Suprapubic skin (tissue), 4 donors: ENCODE measurements around the gene EFCAB12.
"Not testable (repeated sequence)": the region's sequence is repeated elsewhere in the genome, so short reads cannot be mapped to it uniquely, and the experiment has no call there.

Source experiments
- CTCF ChIP-seq, 2 donors: fragments of 200-600 bp in 1 of 2; fragments of 450-650 bp in 1 of 2; sonication (generic) in 1 of 2; IDR thresholded peaks; one replicate each; pipeline ENCODE4 v1.5.1; 2016 to 2019; ENCODE audit warnings: antibody characterized with exemption in 2 of 2, mild to moderate bottlenecking in 1 of 2, moderate library complexity in 1 of 2
- EP300 ChIP-seq: sonication (generic); formaldehyde crosslinking; IDR thresholded peaks from one replicate; pipeline ENCODE4 v1.6.1; 2017; ENCODE audit warnings: antibody characterized with exemption
- POLR2A ChIP-seq, 2 donors: fragments of 450-650 bp; IDR thresholded peaks; one replicate each; pipeline ENCODE4 v1.6.1; 2017; ENCODE audit warnings: antibody characterized with exemption in 2 of 2, mild to moderate bottlenecking in 2 of 2, moderate library complexity in 2 of 2
- POLR2AphosphoS5 ChIP-seq, 3 donors: sonication (generic); formaldehyde crosslinking; IDR thresholded peaks; one replicate each; pipeline ENCODE4 v1.6.1; 2017; ENCODE audit warnings: antibody characterized with exemption in 3 of 3

- not testable (repeated sequence) for TF ChIP-seq CTCF (IDR thresholded peaks at IDR 0.05); POLR2A (IDR thresholded peaks at IDR 0.05); EP300; POLR2AphosphoS5 (IDR thresholded peaks at IDR 0.05)
Measured at GRCh38 chr3:129364811-129365210, 63.6 kb downstream of the EFCAB12 start.
